Cerebellar nuclear complex (tissue), 1 donor: Measurements from ENCODE around the gene CRABP2.

Experiments
- DNase-seq, 2 experiments: peaks; one replicate each; lab custom pipeline; 2025; lab: John Stamatoyannopoulos, UW

The CRABP2 gene

DNA sequence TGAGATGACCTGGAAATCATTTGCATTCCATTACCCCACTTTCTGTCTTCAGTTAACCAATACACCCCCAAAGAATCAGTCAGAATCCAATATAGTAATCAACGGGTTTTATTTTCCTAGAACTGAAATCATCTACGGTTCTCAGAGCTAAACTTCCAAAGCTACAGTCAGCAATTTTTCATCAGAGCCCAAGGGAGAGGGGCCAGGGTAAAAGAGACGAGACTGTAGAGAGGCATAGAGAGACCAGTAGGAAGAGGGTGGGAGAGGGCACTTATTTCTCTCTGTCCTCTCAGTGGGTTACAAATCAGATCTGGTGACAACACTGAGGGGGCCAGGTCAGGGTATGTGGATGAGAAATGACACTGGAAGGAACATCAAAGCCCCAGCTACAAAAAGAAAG, 36.6 kb upstream of the CRABP2 start:
- no peak for DNase-seq

DNA sequence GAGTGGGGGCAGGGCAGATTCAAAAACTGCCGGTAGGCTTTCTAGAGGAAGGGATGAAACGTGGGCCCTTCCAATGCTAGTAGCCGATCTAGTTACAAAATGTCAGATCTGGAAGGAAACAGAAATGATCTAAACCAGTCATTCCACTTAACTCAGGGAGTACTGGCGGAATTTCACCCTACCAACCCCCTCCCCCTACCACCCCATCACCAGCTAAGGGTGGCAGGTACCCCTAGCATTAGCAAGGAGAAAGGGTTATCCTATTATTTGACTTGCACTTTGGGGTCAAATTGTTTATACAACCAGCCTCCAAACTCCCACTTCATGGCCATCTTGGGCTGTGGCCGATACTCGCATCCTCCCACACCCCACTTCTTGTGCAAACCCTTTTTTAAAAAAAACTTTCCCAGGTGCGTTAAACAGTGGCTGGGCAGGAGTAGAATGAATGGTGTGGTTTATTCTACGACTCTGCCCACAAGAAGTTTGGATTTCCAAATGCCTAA, 36.1 kb upstream of the CRABP2 start:
- DNase-seq: no peak

DNA sequence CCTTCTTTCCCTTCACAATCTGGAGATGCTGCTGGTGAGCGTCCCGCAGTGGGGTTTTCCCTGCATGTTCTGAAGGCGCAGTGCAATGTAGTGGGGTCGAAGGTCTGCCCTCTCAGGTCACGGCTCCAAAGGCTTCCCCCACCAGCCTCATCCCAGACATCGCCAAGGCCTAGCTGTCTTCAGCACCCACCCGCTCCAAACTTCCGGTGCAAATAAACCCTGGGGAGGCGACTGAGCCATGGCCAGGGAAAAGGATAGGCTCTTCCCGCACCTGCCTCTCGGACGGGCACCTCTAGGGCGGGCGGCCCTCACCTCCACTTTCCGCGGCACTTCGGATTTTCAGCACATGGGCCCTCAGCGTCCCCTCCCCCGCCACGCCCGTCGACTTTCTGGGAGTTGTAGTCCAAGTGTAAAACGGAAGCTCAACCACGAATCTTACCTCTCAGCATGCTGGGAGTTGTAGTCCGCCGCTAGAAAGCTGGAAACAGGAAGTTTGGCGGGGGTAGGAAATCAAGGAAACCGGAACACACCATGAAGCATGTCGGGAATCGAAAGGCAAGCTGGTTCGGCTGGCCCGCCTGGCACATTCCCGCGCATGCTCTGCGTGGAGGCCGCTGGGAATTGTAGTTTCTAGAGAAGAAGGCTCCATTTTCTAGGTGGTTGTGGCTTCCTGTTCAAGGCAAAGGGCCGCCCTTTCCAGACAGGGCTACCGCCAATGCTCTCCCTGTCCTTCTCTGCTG, 35.5 kb upstream of the CRABP2 start, which contains the start of gene MRPL24:
MRPL24 (minus strand) TSS at position 348 of the 740 bp plus-strand sequence. CDS start 2,384 bp downstream, outside the sequence.
- DNase-seq: peak; percentile 93 to 95

DNA sequence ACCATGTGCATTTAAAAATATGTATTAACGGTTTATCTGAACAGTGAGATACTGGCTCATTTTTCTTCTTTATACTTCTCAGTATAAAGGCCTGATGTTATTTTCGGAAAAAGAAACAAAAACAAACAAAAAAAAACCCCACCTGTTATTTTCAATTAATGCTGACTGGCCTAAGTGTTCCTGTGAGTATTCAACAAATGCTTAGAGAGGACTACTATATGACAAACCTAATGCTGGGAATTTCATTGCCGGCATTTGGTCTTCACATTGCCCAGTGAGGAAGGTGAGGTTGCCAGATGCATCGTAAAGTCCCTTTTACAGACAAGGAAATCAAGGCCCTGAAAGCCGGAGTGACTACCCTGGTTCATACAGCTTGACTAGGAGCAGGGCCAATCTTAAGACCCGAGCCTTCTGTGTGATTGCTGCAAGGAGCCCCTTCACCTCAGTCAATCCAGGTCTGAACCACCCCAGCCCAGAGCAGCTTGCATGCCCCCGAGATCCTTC, 34.9 kb upstream of the CRABP2 start:
- DNase-seq: no peak

DNA sequence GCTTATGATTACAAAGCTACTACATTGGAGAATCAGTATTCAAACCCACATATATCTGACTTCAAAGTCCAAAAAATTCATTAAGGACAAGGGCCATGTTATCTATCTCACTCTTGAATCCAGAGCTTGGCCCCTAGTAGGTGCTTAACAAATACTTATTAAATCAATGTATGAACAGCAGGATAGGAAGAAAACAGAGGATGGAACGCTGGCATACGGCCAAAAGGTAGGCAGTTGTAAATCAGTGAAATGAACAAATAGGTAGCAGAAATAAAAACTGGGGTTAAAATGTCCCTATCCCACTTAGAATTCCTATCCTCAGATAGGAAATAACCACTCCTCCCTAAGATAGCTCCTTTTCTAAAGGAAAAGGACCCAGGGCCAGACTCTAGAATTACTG, 33.5 kb upstream of the CRABP2 start:
- DNase-seq: no peak

DNA sequence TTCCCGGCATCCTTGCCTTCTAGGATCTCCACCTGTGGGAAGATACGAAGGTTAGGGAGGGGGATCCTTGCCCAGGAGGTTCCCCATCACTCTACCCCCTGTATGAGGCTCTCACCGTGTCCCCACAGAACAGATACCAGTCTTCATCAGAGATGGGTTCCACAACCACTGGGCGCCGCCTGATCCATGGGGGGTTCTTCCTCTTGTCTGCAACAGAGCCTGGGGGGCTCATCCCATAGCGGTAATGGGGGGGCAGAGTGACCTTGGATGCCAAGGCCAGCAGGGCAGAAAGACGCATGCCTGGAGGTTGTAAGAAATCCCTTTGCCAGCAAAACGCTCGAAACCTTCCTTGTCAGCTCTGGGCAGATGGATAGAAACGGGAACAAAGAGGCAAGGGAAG, 33.0 kb upstream of the CRABP2 start:
- no peak for DNase-seq

DNA sequence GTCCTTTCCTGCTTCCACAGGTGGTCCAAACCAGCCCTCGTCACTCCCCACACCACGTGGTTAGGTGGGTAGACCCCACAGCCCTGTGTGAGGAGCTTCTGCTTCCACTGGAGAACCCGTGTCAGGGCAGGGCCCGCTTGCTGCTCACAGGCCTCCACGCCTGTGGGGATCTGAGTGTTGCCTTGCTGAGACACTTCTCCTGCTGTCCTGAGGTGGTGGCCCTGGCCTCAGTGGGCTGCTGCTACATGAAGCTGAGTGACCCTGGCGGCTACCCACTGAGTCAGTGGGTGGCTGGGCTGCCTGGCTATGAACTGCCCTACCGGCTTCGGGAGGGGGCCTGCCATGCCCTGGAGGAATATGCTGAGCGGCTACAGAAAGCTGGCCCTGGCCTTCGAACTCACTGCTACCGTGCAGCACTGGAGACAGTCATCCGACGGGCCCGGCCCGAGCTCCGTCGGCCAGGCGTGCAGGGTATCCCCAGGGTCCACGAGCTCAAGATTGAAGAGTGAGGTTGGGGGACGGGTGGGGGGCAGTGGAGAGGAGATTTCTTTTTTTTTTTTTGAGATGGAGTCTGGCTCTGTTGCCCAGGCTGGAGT, 28.7 kb upstream of the CRABP2 start:
- no peak for DNase-seq

DNA sequence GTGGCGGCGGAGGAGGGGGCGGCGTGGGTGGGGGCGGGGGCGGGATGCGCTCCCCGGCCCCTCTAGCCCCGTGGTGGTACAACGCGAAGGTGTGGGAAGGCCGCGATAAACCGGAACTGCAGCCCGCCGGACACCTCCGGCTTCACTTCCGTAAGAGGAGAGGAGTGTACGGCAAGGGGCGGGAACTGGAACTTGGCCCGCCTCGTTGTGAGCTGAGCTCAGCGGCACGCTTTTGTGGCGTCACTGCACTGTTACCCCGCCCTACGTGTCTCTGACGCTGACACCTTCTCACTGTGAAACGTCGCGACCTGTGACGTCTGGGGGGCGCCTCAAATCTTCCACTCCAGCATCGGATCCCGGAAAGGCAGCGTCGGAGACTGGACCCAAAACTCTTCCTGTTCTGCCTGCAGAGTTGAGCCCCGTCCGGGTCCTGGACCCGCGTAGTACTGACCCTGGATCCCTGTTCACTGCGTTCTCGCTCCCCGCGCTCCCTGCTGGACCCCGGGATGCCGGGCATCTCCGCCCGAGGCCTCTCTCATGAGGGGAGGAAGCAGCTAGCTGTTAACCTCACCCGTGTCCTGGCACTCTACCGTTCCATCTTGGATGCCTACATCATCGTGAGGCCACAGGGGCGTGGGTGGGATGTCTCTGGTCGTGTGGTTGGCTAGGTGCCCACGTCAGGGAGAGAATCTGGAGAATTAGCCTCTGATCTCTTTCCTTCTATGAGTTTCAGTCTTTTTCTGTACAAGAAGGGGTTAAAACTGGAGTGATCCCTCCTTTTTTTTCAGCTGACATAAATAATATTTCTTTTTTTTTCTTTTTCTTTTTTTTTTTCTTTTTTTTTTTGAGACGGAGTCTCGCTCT, 23.4 kb upstream of the CRABP2 start, which contains the start of gene ISG20L2:
ISG20L2 (minus strand) TSS at position 168 of the 864 bp plus-strand sequence. CDS start 1,114 bp downstream, outside the sequence.
- DNase-seq: peak; percentile 82 to 89

DNA sequence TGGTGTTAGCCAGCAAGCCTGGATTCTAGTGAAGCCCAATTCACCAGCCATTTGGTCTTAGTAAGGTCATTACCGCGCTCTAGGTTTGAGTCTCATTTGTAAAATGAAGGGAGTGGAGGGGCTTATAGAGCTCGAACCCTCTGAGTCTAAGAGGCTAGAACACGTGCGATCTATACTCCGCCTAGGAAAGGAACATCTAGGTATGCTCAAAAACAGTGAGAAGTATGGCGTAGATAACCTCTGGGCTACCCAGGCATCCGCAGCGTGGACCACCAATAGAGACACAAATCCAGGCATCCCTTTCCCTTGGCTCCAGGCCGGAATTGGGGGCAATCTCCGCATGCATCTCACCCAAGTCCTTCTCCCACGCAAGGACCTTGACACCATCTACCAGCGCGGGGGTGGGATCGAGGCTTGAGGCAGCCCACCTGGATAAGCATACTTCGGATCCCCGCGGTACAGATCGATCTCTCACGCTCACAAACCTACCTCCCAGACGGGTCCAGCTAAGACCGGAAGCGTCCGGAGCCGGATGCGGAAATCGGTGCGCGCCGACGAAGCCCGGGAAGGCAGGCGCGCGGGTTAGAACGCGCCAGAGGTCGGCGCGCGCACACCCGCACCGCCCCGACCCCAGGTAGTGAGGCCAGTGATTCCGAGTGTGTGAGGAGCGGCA, 22.7 kb upstream of the CRABP2 start, which contains the start of gene METTL25B:
METTL25B (plus strand) TSS at position 544 of the 673 bp plus-strand sequence. CDS start 636 bp downstream, outside the sequence.
- DNase-seq: peak in 1 of 2 experiments; percentile 77

DNA sequence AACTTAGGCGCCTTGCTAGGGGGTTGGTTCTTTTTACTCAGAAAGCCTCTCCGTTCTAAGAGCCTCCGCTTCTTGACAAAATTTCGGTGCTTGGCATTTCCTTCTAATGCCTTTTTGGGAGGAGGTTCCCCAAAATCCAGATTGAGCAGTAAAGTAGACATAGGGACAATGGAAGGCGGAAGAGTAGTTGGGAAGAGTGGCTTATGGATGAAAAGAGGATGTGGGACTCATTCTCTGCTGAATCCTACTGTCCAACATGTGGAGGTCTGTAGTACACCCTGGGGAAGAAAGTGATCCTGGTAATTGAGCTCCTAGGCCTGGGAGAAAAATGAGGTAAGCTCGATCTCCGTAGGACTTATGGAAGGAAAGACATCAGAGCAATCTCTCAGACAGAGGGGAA, 22.1 kb upstream of the CRABP2 start:
- no peak for DNase-seq

DNA sequence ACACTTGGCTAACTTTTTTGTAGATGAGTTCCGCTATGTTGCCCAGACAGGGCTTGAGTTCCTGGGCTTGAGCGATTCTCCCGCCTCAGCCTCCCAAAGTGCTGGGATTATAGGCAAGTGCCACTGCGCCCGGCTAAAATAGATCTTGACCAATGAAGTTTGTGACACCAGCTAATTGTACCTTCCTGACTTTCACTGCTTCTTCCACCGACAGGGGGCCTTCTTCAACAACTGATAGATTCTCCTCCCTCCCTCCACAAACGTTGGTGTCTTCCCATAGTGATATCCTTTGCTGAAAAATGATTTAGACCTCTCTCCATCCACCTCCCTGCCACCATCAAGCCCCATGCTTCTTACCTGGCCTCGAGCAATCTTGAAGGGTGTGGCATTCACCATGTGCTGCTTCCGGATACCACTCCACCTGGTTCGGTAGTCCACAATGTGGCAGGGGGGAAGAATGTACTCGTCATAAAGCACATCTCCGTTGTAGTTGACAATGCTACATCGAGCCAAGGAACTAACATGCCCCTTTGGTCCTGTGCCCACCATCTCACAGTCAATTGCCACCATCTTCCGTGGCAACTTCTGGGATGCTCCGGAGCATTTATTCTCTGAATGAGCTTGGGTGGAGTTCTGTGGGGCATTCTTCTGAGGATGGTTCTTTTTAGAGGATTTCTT, 21.3 kb upstream of the CRABP2 start:
- no peak for DNase-seq

DNA sequence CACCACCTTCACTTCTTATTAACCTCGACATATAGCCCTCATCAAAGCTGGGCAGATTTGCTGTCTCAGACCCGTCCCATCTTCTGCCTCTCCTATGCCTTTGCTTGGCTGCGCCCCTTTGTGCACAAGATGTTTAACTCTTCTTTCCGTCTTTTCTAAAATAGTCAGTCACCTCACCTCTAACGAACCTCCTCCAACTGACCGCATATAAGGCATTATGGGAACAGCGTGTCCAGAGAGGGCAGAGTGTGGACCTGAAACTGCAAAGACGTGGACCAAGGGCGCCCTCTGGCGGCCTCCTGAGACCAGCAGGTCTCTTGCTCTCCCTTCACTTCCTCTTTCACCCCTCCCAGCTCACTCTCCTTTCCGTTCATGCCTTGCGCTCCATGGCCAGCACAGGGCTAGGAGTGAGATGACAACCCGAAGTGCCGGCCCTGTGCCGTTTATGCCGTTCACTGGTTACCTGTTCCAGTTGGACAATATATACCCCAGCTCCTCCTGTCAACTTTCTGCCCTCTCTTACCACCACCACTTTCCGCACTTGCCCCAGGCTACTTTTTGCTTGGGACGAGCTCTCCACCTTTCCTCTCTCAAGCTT, 20.4 kb upstream of the CRABP2 start:
- peak; percentile 22 to 66 for DNase-seq

DNA sequence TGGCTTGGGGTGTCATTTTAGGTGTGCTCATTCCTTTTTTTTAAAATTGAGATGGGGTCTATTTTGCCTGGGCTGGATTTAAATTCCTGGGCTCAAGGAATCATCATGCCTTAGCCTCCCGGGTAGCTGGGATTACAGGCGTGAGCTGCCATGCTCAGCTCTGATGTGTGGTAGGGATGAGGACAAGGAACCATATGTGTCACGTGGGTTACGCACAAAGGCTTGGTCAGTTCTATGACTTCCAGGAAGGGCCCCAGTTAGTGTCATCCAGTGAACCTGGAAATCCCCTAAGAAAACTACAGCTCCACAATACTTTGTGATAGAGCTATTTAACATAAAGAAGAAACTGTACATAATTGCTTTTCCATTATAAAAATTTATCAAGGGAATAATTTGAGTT, 16.2 kb upstream of the CRABP2 start:
- DNase-seq: no peak

DNA sequence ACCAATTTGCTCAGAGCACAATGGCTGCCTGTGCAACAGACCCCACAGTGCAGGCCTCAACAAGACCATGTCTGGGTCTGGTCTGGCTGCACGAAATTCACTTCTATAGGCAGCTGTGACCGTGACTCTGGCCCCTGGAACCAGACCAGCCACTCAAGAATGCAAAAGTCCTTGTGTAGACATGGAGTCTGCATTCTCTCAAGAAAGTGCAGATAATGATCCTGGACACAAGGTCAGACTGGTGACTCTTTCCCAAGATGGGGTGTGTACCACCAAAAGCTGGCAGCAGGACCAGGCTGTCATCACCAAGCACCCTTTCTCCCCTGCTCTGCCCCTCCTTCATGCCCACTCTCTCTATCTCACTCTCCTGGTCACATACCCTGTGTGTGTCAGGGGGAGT, 15.7 kb upstream of the CRABP2 start:
- no peak for DNase-seq

DNA sequence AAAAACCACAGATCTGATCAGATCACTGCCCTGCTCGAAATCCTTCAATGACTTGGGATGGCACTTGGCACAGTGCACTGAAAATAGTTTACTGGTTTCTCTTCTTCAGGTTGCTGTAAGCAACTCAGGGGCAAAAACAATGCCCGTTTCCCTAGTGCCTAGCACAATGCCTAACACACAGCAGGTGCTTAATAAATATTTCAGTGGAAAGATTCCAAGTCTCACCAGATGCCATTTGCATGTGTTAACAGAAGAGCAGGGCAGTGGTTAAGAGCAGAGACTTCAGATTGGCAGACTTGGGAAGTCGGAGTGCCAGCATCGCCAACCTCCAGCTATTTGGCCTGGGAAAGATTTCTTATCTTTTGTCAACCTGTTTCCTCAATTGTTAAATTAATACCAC, 12.0 kb upstream of the CRABP2 start:
- DNase-seq: no peak

DNA sequence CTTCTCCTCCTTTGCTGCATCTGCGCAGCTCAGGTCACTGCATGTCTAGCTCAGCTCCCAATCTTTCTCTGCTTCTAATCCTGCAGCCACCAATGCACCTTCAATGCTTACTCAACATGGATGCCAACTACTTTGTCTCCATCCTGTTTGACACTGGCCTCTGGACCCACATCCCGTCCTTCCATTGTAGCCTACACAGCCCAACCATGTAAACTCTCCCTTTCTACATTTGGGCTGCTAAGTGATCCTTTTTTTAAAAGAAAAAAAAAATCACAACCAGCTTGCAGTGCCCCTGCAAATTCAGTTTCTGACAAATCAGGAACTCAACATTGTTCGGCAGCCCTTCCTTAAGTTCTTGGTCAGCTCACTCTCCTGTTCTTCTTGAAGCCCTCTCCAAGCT, 9.4 kb upstream of the CRABP2 start:
- no peak for DNase-seq

DNA sequence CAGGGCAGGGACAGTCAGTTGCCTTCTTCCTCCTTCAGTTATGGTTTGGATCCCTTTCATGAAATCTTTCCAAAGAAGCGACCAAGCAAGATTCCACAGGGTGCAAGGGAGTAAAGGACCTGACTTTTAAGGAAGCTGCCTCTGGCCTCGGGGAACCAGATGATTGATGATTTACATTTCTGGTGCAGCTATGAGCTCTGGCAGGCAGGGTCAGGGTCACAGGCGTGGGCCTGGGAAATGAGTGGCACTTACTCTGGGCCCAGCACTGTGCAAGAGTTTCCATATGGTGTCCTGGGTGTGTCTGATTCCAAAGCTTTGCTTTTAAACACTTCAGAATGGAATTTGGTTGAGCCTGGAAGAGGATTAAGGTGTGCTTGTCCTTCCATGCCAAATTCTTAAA, 7.2 kb upstream of the CRABP2 start:
- no peak for DNase-seq

DNA sequence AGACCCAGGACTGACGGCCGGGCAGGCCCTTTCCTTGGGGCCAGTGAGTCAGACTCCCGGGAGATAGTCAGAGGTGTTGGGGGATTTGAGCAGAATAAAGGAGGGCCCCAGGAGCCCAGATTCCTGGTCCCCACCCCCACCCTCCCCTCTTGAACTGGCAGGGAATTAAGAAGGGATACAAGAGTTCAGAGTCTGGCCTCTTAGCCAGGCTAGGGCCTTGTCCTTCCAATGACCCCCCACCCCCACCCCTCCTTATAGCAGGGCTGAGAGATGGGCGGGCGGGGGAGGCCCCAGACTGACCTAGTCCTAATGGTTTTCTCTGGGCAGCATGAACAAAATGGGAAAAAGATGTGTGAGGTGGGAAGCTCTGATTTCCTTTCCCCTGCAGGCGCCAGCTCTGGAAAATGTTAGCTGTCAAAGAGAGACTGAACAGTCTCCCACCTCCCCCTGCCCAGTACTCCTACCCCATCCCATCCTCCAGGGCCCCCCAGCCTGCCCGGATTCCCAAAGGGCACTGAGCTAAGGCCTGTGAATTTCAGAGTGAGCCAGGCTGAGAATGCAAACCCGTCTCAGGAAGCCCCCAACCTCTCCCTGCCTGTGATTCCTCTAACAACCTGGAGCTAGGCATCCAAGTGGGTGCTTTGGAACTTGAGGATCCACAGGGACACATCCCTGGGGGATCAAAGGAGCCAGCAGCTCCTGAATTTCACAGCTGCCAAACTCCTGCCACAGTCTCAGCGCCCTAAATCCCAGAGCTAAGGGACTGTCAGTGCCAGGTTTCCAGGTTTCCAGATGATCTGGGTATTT, 5.8 kb upstream of the CRABP2 start:
- no peak for DNase-seq

DNA sequence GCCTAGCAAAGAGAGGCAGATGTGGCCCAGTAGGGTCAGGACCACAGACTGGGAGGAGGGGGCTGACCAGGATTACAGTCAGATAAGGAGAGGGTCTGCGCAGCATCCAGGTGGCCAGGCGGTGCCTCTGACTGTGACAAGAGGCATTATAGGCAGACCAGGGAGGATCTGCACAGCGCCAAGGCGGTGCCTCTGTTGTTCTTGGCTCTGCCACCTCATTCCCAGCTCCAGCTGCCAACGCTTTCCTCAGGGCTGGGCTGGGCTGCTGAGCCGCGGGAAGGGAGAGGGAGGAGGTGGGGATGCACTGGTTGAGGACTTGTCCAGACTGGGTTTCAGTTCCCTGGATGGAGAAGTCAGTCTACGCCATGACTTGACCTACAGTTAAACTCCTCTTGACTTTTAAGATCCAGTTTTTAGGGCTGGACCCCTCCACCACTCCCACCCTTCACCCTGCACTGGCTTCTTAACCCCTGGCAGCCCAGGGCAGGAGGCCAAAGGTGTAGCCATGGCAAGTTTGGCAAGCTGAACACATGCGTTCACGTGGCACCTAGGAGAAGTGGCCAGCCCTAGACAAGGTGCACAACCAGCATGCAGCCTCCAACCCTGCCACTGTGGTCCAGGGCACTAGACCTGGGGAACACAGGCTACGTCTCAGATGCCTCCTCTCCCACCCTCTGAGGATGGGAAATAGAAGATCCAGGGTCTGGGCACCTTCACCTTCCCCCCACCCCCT, 4.5 kb upstream of the CRABP2 start:
- DNase-seq: no peak
